Neuronal stem cell (in vitro differentiated cells): ENCODE measurements around the gene GPR34.

Experiments used
- DNase-seq: peaks from one replicate; pipeline ENCODE4 v3.0.0-alpha.2; 2013; ENCODE audit warnings: low spot score
- H2AFZ ChIP-seq: one replicate; pipeline ENCODE4 v1.6.1; 2013; ENCODE audit warnings: mild to moderate bottlenecking, low read length, inconsistent platforms
- H2AK5ac ChIP-seq: 2 replicates; pipeline ENCODE4 v1.6.1; 2013; ENCODE audit warnings: low read depth, mild to moderate bottlenecking, inconsistent platforms, low read length, moderate library complexity, mixed read lengths
- H2BK120ac ChIP-seq: 2 replicates; pipeline ENCODE4 v1.6.1; 2013; ENCODE audit warnings: low read depth, mild to moderate bottlenecking, inconsistent platforms, low read length, moderate library complexity, mixed read lengths
- H2BK12ac ChIP-seq: one replicate; pipeline ENCODE4 v1.6.1; 2013; ENCODE audit warnings: low read length, inconsistent platforms
- H2BK15ac ChIP-seq: 2 replicates; pipeline ENCODE4 v1.6.1; 2013; ENCODE audit warnings: mild to moderate bottlenecking, low read length, inconsistent platforms, mixed read lengths
- H2BK5ac ChIP-seq: one replicate; pipeline ENCODE4 v1.6.1; 2013; ENCODE audit warnings: inconsistent platforms, mild to moderate bottlenecking, low read length, moderate library complexity
- H3K14ac ChIP-seq: one replicate; pipeline ENCODE4 v1.6.1; 2013; ENCODE audit warnings: low read length, inconsistent platforms
- H3K18ac ChIP-seq: 2 replicates; pipeline ENCODE4 v1.6.1; 2013; ENCODE audit warnings: low read length, inconsistent platforms
- H3K23ac ChIP-seq: 2 replicates; pipeline ENCODE4 v1.6.1; 2013; ENCODE audit warnings: low read depth, mild to moderate bottlenecking, mixed read lengths, low read length, inconsistent platforms; ENCODE audit not compliant: poor library complexity
- H3K27ac ChIP-seq: replicated peaks from 3 replicates; pipeline ENCODE4 v1.5.1; 2013; ENCODE audit warnings: low read length, inconsistent platforms
- H3K27me3 ChIP-seq, 3 experiments: 2 replicates each; pipeline ENCODE4 v1.6.1; 2013; ENCODE audit warnings: low read length in 3 of 3, mild to moderate bottlenecking in 2 of 3, inconsistent platforms in 1 of 3, low read depth in 1 of 3, mixed read lengths in 1 of 3, moderate library complexity in 1 of 3; ENCODE audit not compliant: control insufficient read depth in 3 of 3, insufficient read depth in 3 of 3
- H3K36me3 ChIP-seq, 2 donors: replicated peaks in 1 of 2; 2 replicates each; pipeline ENCODE4 v1.6.1; 2013; ENCODE audit warnings: low read length in 2 of 2; ENCODE audit not compliant: control insufficient read depth in 2 of 2, insufficient read depth in 2 of 2
- H3K4ac ChIP-seq: 2 replicates; pipeline ENCODE4 v1.6.1; 2013; ENCODE audit warnings: inconsistent platforms, mild to moderate bottlenecking, low read length, moderate library complexity
- H3K4me1 ChIP-seq, 2 donors: 1 replicate in 1 of 2; 2 replicates in 1 of 2; pipeline ENCODE4 v1.6.1; 2013; ENCODE audit warnings: low read length in 2 of 2, low read depth in 1 of 2; ENCODE audit not compliant: control insufficient read depth in 2 of 2, insufficient read depth in 1 of 2
- H3K4me2 ChIP-seq: one replicate; pipeline ENCODE4 v1.6.1; 2013; ENCODE audit warnings: mild to moderate bottlenecking, low read length, inconsistent platforms; ENCODE audit not compliant: insufficient read depth, poor library complexity, severe bottlenecking
- H3K4me3 ChIP-seq, 2 donors: 2 replicates each; pipeline ENCODE4 v1.5.1; 2013; ENCODE audit warnings: low read length in 2 of 2, mild to moderate bottlenecking in 2 of 2, inconsistent platforms in 1 of 2, moderate library complexity in 1 of 2
- H3K79me1 ChIP-seq: one replicate; pipeline ENCODE4 v1.6.1; 2013; ENCODE audit warnings: low read depth, mild to moderate bottlenecking, inconsistent platforms, low read length, moderate library complexity
- H3K9ac ChIP-seq: one replicate; pipeline ENCODE4 v1.6.1; 2013; ENCODE audit warnings: mild to moderate bottlenecking, low read depth, low read length, inconsistent platforms; ENCODE audit not compliant: poor library complexity
- H3K9me3 ChIP-seq, 2 donors: replicated peaks in 1 of 2; 2 replicates each; pipeline versions ENCODE3 to v1.6.1; 2013; ENCODE audit warnings: low read length in 2 of 2, mild to moderate bottlenecking in 2 of 2, inconsistent platforms in 1 of 2, low read depth in 1 of 2, mixed read lengths in 1 of 2, moderate library complexity in 1 of 2; ENCODE audit not compliant: control insufficient read depth in 2 of 2, insufficient read depth in 1 of 2
- H4K8ac ChIP-seq: one replicate; pipeline ENCODE4 v1.6.1; 2013; ENCODE audit warnings: low read depth, mild to moderate bottlenecking, inconsistent platforms, low read length, moderate library complexity
- H4K91ac ChIP-seq: one replicate; pipeline ENCODE4 v1.6.1; 2013; ENCODE audit warnings: low read length, low read depth, mild to moderate bottlenecking, inconsistent platforms; ENCODE audit not compliant: poor library complexity
- WGBS, 2 donors: extraction: QIAGEN DNeasy Blood & Tissue Kit; methylation state at CpG; one replicate each; pipeline ENCODE4 v1.1.7; 2013; ENCODE audit warnings: missing lambda C conversion rate in 2 of 2, mixed read lengths in 1 of 2; ENCODE audit not compliant: insufficient read length in 2 of 2, insufficient replicate concordance in 1 of 2; ENCODE audit errors: extremely low coverage in 2 of 2; 5-methylcytosine and 5-hydroxymethylcytosine counted together

GPR34 gene

DNA sequence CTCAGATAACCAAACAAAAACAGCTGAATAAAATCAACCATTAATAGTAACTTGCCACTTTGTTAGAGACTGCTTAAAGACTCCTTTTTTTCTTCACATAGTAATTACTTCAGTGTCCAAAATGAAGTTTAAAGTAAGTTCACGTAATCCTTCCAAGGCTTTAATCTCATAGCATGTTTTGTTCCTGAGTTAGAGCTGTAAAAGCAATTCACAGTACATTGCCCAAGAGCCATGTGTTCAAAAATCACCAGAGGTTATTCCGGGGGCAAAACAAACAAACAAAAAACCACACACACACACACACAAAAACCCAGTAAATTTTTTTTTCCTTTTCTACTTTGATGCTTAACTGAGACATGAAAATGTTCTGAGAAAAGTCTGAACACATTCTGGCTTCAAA lies 41.3 kb downstream of the GPR34 start:
- no peaks in the 10 kb centered on the region for H3K9me3 ChIP-seq
- no peak overlapping the region for H3K27ac ChIP-seq
- H3K79me1 ChIP-seq = no peaks in the 10 kb centered on the region
- H2BK12ac ChIP-seq = no peak overlapping the region
- H2BK15ac ChIP-seq = no peak overlapping the region
- WGBS, 2 donors = no CpG with 5 or more reads among the region's 2 CpGs
- H3K4me2 ChIP-seq = no peak overlapping the region
- no peak overlapping the region for H3K4ac ChIP-seq
- no peak overlapping the region for H4K91ac ChIP-seq
- H3K27me3 ChIP-seq = no peaks in the 10 kb centered on the region
- no peak overlapping the region for H2AFZ ChIP-seq
- H2BK120ac ChIP-seq = no peak overlapping the region
- H2BK5ac ChIP-seq = no peak overlapping the region
- DNase-seq = no peak
- H3K14ac ChIP-seq = no peak overlapping the region
- H3K36me3 ChIP-seq = no peaks in the 10 kb centered on the region
- no peak overlapping the region for H3K18ac ChIP-seq
- H3K9ac ChIP-seq = no peak overlapping the region
- no peak overlapping the region for H2AK5ac ChIP-seq
- no peak overlapping the region for H4K8ac ChIP-seq
- no peak overlapping the region for H3K4me3 ChIP-seq
- no peaks in the 10 kb centered on the region for H3K4me1 ChIP-seq
- H3K23ac ChIP-seq = no peak overlapping the region

DNA sequence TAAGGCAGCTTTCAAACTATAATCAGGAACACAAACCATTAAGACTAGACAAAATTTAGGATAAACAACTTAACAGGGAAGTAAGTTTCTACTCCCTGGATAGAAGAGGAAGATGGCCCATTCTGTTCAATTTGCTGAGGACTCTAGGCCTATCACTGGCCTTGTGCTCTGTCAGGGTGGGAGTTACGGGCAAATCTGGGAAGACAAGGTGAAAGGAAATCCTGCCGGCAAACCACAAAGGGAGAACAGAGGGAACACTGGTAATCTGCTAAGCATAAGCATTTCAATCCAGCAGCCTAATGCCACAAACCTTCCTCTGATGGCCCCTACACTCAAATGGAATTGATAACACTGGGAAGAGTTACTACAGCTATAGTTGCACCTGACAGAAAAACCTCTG lies 43.5 kb downstream of the GPR34 start:
- DNase-seq = no peak
- no CpG with 5 or more reads among the region's 2 CpGs for WGBS, 2 donors

DNA sequence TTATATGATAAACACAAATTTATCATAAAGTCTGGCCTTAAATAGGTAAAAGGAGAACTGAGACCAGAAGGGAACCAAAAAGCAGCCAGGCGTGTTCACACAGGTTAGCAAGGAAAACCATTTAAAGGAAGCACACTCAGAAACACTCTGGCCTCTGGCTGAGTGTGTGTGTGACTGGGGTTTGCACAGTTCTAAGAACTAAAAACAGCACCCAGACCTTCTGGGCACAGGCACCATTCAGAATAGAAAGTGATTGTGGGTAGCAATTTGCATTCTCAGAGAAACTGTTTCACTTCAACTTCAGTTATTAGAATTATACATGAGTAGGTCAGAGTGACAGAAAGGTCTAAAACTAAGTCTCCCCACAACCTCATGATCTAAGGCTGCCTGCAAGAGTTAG lies 45.2 kb downstream of the GPR34 start:
- no peak overlapping the region for H3K4me3 ChIP-seq
- H2BK12ac ChIP-seq = no peak overlapping the region
- H3K4me2 ChIP-seq = no peak overlapping the region
- no peak overlapping the region for H3K27ac ChIP-seq
- DNase-seq = no peak
- H2BK5ac ChIP-seq = no peak overlapping the region
- H2BK120ac ChIP-seq = no peak overlapping the region
- H3K18ac ChIP-seq = no peak overlapping the region
- H3K23ac ChIP-seq = no peak overlapping the region
- no peak overlapping the region for H3K9ac ChIP-seq
- H2BK15ac ChIP-seq = no peak overlapping the region
- H4K91ac ChIP-seq = no peak overlapping the region
- H3K36me3 ChIP-seq = no peaks in the 10 kb centered on the region
- H2AK5ac ChIP-seq = no peak overlapping the region
- no CpG with 5 or more reads among the region's 1 CpG for WGBS, 2 donors
- no peak overlapping the region for H4K8ac ChIP-seq
- no peak overlapping the region for H3K14ac ChIP-seq
- no peaks in the 10 kb centered on the region for H3K4me1 ChIP-seq
- H3K4ac ChIP-seq = no peak overlapping the region
- no peaks in the 10 kb centered on the region for H3K79me1 ChIP-seq
- no peak overlapping the region for H2AFZ ChIP-seq
- no peaks in the 10 kb centered on the region for H3K27me3 ChIP-seq
- H3K9me3 ChIP-seq = no peaks in the 10 kb centered on the region

More for the DNA sequence above, 43.5 kb downstream of the GPR34 start:
- Histone ChIP-seq H2BK12ac (no peak overlapping the region), H3K23ac (no peak overlapping the region), H2BK5ac (no peak overlapping the region), H3K27ac (no peak overlapping the region), H4K91ac (no peak overlapping the region), H3K27me3 (no peaks in the 10 kb centered on the region), H3K4me2 (no peak overlapping the region), H3K4me3 (no peak overlapping the region), H3K14ac (no peak overlapping the region), H3K79me1 (no peaks in the 10 kb centered on the region), H3K9ac (no peak overlapping the region), H3K18ac (no peak overlapping the region), H3K4ac (no peak overlapping the region), H2AFZ (no peak overlapping the region), H4K8ac (no peak overlapping the region), H2BK120ac (no peak overlapping the region), H2BK15ac (no peak overlapping the region), H3K4me1 (no peaks in the 10 kb centered on the region), H3K36me3 (no peaks in the 10 kb centered on the region), H2AK5ac (no peak overlapping the region), H3K9me3 (no peaks in the 10 kb centered on the region)

DNA sequence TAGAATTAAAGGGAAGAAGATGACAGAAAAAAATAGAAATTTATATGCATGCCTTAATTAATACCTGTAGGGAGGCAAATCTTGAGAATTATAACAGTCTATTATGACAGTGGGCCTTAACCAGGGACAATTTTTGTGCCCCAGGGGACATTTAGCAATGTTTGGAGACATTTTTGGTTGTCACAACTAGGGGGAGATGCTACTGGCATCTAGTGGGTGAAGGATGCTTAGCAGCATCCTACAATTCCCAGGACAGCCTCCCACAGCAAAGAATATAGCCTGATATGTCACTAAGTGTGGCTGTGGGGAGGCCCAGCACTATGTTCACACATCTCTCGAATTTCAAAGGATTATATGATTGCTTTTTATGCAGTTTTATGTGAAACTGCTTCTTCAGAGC lies 45.8 kb downstream of the GPR34 start:
- no peak overlapping the region for H2BK15ac ChIP-seq
- no peak overlapping the region for H3K18ac ChIP-seq
- H3K9me3 ChIP-seq = no peaks in the 10 kb centered on the region
- H2BK5ac ChIP-seq = no peak overlapping the region
- H2BK120ac ChIP-seq = no peak overlapping the region
- H3K79me1 ChIP-seq = no peaks in the 10 kb centered on the region
- H2AK5ac ChIP-seq = no peak overlapping the region
- H2AFZ ChIP-seq = no peak overlapping the region
- H3K14ac ChIP-seq = no peak overlapping the region
- WGBS, 2 donors = no CpG with 5 or more reads among the region's 1 CpG
- no peak overlapping the region for H4K8ac ChIP-seq
- no peaks in the 10 kb centered on the region for H3K36me3 ChIP-seq
- no peak overlapping the region for H3K4me3 ChIP-seq
- no peak overlapping the region for H3K27ac ChIP-seq
- H3K4me2 ChIP-seq = no peak overlapping the region
- no peak overlapping the region for H2BK12ac ChIP-seq
- H3K23ac ChIP-seq = no peak overlapping the region
- no peak overlapping the region for H3K9ac ChIP-seq
- no peaks in the 10 kb centered on the region for H3K4me1 ChIP-seq
- H4K91ac ChIP-seq = no peak overlapping the region
- H3K27me3 ChIP-seq = no peaks in the 10 kb centered on the region
- H3K4ac ChIP-seq = no peak overlapping the region
- no peak for DNase-seq
